ENCODE measurements around the gene CFAP410. TPM values are rescaled to one million over a fixed set of nuclear protein-coding genes. Genes with fewer than 3 reads are reported as not detected.

Gene CFAP410
- total and polyA plus RNA-seq, 2 of the 13 experiments (the other 11 are each of a cell fraction or from before 2014, with no cell fraction given) = 8.0 to 20.1 TPM

GRCh38 chr21:44301961-44302406, 37.2 kb downstream of the CFAP410 start (continued):
- TF ChIP-seq SNAPC4 (CRISPR knock-in tag; IDR thresholded peaks at IDR 0.05) (no peak), ZNF572 (CRISPR knock-in tag; IDR thresholded peaks at IDR 0.05) (0 out of 2 replicates have a peak, but pooled peaks have one; percentile 65), PHF8 (CRISPR knock-in tag; IDR thresholded peaks at IDR 0.05) (no peak), HINFP (CRISPR knock-in tag; IDR thresholded peaks at IDR 0.05; ENCODE audit: low read depth) (no peak), RBFOX2 (IDR thresholded peaks at IDR 0.05; ENCODE audit: low read depth, low read length) (peak; percentile 47; the same call in 1 of the 2 replicates), PAF1 (CRISPR knock-in tag; IDR thresholded peaks at IDR 0.05) (no peak), FOXA3 (CRISPR knock-in tag; IDR thresholded peaks at IDR 0.05) (no peak), PITX1 (CRISPR knock-in tag; IDR thresholded peaks at IDR 0.05) (0 out of 2 replicates have a peak, but pooled peaks have one; percentile 13)
